ENCODE data around the gene PDE4D. TPM values are rescaled to one million over a fixed set of nuclear protein-coding genes. Genes with fewer than 3 reads are reported as not detected.

PDE4D gene
- total RNA-seq, 1 donor from 2014 or later: 55.9 TPM

DNA sequence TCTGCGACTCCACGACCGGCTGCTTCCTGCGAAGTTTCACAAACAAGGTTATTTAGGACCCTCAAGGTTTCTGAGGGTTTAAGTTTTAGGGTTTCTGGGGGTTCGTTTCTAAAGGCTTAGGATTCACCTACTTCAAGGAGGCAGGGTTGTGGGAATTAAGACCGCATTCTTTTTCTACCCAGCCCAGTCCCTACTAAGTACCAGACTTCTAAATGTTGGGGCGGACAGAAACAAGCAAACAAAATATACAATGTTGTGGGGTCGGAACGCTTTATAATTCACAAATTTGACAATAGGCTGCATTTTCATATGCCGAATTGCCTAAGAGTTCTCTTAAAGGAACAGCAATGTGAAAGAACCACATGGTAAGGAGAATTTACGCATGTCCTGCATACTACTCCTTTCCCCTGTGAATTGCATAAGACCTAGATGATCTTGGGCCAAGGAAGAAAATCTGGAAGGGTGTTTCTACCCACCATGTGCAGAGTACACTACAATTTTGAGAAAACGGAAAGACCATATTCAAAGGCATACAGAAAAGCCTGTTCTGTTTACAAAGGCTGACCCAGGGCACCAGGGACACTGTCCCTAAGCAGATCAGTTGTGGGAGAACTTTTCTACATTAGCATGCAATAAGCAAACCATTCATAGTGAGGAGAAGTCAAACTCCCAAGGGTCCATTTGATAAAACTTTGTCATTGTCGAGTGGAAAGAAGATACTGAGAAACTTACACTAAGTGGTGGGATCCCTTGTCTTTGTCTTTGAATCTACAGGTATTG lies 853.3 kb downstream of the PDE4D start:
- intact Hi-C loops (cut with DNase I): no loop called here
- DNase-seq (ENCODE audit: low spot score) (no peak), ATAC-seq (peak; percentile 74)

DNA sequence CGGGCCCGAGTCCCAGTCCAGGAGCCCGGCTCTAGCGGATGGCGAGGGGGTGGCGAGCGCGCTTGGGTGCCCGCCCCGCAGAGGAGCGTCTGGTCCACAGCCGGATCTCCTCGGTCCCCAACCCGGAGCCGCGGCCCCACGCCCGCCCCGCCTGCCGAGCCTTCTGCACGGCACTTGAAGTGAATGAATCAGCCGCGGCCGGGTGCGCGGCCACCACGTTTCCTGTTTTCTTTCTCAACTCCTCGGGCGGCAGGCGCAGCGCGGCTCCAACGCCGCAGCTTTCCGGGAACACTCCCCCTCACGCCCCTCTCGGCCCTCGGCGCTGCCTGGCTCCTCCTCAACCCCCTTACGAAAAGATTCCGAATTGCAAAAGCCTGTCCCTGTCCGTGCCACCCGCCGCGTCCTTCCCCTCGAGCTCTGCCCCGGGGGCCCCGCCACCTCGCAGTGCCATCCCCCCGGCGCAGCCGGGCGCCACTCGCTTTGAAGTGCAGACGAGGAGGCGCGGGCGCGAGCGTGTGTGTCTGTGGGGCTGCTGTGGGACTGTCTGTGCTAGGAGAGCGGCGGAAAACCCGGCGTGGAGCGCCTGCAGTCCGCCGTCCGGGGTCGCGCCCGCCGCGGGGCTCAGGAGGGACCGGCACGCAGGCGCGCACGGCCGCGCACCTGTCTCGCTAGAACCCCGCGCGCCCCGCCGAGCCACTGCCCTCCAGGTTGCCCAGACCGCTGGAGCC lies 854.1 kb downstream of the PDE4D start:
- ATAC-seq: peak; percentile 57
- peak; percentile 85 for DNase-seq (ENCODE audit: low spot score)
- intact Hi-C loops (cut with DNase I): loop anchor here (5.0 kb wide), 1 partner anchor 93 kb away; no protein-coding TSS in a partner anchor

DNA sequence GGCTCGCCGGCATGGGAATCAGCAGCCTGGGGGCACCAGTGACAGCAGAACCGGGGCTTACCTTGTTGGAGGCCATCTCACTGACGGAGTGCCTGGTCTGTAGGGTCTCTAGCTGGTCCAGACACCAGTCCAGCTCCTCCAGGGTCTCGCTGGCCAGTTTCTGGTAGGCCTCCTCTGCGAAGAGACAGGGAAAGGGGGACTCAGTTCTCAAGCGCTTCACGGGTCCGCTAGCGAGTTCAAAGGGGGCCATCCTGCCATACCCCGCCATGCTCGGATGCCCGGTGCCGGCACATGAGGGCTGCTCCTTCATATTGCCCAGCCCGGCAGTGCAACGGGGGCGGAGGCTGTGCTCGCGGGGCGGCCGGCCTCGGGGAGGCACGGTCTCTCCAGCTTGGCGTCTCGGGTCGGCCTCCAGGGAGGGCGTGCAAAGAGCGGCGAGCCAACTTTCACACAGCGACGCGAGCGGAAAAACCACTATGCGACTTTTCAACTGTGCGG lies 854.7 kb downstream of the PDE4D start:
- no peak for DNase-seq (ENCODE audit: low spot score)
- intact Hi-C loops (cut with DNase I): loop anchor here (5.0 kb wide), 1 partner anchor 93 kb away; no protein-coding TSS in a partner anchor
- ATAC-seq: peak; percentile 56

DNA sequence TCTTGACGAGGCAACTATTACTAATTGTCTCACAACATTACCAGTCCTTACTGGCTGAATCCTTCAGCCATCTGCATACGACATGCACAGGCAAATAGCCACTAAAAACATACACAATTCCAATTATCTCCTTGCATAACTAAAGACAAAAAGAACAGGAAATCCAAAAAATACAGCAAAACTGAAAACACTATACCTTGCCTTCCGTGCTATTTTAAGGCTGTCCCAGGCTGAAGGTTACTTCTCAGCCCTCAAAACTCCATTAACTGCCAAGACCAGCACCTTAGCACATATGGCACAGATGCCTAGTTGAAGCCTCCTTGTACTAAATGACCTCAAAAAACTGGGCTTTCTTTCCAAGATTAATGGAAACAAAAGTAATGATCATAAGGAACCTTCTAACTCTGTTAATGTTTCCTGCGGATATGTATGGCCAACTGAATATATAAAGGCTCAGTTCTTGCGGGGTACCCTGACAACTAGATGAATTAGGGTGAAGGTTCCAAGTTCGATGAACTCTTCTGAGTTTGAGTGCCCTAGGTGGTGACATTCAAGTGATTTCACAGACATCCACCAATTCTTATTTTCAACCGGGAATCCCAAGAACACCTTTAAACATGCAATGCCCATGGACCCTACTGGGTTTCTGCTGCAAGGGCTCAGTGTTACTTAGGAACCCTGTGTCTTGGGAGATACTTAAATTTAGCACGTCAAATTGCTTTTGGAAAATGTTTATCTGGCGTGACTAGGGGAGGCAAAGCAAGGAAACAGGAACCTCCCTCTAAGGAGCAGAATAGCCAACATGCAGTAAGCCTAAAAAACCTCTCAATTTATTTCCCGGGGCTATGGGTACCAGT lies 855.4 kb downstream of the PDE4D start:
- DNase-seq (ENCODE audit: low spot score) (no peak), ATAC-seq (no peak)
- intact Hi-C loops (cut with DNase I): loop anchor here (5.0 kb wide), 1 partner anchor 94 kb away; no protein-coding TSS in a partner anchor

DNA sequence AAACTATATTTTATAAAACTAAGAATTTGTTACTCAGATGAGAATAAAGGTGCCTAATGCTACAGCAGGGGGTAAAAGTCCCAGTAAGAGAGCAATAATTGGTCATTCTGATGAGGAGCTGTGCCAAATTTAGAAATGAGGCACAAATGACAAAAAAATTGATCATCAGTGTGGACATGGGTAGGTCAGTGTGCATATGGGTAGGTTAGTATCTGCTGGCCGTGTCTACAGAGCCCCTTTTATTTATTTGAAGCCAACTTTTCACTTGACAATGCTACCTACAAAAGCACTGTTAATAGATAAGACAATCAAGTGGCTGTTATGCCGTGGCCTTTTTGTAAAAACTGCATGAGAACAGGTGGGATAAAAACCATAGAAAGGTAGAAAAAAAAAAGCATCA lies 856.1 kb downstream of the PDE4D start:
- intact Hi-C loops (cut with DNase I): loop anchor here (5.0 kb wide), 1 partner anchor 95 kb away; no protein-coding TSS in a partner anchor
- DNase-seq (ENCODE audit: low spot score) (no peak), ATAC-seq (no peak)

DNA sequence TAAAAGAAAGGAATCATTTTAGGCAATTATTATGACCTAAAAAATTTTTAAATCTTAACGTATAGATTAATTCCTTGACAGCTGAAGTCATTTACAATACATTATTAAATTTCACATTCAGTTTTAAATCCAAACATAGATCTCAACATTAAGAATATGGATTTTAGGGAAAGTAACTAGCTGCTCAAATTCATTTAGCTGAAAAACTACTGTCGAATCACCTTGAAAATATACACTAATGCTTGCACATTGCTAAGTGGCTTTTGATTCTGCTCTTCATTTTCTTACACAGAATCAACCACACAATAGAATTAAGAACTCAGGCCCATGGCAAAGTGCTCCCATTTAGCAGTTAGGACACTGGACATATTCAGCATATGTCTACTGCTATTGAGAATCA lies 856.5 kb downstream of the PDE4D start:
- ATAC-seq (no peak), DNase-seq (ENCODE audit: low spot score) (no peak)
- intact Hi-C loops (cut with DNase I): loop anchor here (5.0 kb wide), 1 partner anchor 95 kb away; no protein-coding TSS in a partner anchor

DNA sequence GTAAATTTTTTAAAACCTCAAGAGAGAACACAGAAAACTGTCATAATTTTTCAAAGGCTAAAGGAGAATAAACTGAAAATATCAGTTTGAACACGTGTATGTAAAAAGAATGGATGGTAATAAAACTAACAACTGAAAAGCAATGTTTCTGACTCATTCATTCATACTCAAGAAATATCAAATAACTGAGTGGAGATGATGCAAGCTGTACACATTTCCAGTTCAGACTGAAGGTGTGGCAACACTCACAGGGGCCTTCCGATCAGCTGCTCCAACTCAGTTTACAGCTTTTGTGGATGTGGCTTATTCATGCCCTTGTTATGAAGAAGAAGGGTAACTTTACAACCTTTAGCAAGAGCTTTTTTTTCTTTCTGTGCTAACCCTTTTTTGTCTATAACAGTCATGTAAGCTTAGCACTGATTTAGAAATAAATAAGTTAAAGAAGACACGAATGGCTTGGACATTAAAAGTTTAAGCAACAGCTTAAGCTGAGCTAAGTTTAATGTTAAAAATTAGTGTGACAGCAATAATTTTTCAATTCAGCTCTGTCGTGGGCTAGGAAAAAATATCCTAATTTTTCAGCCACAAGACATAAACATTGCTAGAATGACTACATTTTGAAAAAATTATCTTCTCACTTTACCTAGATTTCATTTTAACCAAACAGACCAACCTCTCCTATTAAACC lies 857.1 kb downstream of the PDE4D start:
- DNase-seq (ENCODE audit: low spot score): no peak
- intact Hi-C loops (cut with DNase I): loop anchor here (5.0 kb wide), 1 partner anchor 96 kb away; no protein-coding TSS in a partner anchor
- peak; percentile 70 for ATAC-seq

DNA sequence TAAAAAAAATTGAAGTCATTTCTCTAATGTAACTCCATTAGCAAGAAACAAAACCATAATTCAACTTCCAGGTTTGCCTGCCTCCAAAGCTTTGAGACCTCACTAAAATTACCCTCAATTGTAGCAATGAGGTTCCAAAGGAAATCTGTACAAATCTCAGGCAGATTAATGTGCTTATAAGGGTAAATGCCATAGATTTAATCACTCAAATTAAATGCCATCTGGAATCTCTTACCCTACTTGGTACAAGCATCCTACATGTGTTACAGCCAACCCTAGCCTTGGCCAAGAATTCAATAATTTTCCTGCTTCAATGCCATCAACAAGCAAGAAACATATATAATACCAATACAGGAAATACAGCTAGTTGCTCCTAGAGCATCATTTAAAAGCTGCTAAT lies 857.8 kb downstream of the PDE4D start:
- intact Hi-C loops (cut with DNase I): loop anchor here (5.0 kb wide), 1 partner anchor 97 kb away; no protein-coding TSS in a partner anchor
- no peak for DNase-seq (ENCODE audit: low spot score)

DNA sequence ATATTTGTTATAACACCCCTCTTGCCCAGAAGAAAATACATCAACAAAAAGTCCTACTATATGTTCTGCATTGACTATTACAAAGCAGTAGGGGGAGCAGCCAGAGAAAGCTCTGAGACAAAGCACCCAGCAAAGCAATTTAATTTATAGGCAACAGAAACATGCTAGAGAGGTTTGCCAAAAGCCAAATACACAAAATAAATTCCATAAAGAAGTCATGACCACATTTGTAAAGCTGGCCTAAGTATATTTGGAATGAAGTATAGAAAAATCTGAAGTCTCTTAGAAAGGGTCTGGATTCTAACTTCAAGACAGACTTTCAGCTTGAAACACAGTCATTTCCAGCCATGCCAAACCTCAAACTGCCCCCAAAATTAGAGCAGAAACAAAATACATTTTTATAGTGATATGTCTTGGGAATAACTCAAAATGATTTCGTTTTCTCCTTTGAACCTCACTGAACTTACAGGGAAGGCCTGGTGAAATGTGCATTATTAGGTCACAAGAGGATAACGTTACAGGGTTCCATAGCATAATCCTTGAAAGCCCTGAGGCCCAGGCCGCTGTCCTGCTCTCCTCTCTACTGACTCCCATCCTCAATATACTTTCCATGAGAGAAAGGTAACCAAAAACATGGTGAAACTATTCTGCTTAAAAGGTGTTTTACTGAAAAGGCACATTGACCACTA lies 858.9 kb downstream of the PDE4D start:
- DNase-seq (ENCODE audit: low spot score) (no peak), ATAC-seq (no peak)
- intact Hi-C loops (cut with DNase I): loop anchor here (5.0 kb wide), 1 partner anchor 98 kb away; no protein-coding TSS in a partner anchor

More for the DNA sequence above, 857.8 kb downstream of the PDE4D start:
- ATAC-seq: no peak

DNA sequence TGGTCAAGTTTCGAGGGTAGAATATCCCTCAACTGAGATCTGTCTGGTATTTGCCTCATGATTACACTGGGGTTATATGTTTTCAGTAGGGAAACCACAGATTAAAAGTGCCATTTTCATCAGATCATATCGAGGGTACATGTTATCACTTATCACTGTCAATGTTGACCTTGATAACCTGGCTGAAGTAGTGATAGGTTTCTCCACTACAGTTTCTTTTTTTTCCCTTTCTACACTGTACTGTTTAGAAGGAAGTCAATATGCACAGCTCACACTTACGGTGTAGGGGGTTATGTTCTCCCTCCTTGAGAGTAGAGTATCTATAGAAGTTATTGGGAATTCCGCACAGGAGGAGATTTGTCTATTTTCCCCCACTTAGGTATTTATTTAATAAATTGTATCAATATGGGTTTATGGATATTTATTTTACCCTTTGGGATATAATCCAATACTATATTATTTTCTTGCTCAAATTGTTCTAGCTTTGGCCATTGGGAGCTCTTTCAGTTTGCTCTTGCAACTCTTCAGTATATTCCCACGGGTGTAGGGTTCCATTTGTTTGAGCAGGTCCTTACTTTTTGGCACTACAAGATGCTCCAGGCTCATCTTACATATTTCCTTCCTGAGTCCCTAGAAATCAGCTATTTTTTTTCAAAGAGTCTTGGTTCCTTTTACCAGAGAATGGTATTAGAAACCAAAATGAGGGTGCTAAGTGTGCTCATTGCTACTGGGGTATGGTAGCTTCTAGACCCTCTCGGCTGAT lies 866.2 kb downstream of the PDE4D start:
- ATAC-seq: no peak
- DNase-seq (ENCODE audit: low spot score): no peak
- intact Hi-C loops (cut with DNase I): no loop called here

DNA sequence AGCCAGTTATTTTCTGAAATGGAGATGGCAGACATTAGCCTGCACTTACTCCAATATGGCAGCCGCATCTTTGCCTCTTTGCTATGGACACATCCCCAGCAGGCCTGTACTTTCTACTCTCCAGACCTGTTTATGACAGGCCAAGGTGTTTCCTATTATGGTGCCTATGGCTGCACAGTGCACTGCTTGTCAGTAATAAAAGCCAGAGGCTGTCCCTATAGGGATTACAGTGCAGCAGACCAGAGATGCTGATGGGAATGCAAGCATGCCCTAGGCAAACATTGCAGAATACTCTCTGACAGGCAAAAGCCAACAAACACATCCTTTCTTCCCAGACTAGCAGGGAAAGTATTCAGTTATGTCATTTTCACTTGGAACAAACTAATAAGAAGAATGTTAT lies 867.8 kb downstream of the PDE4D start:
- DNase-seq (ENCODE audit: low spot score) (no peak), ATAC-seq (no peak)
- intact Hi-C loops (cut with DNase I): no loop called here

DNA sequence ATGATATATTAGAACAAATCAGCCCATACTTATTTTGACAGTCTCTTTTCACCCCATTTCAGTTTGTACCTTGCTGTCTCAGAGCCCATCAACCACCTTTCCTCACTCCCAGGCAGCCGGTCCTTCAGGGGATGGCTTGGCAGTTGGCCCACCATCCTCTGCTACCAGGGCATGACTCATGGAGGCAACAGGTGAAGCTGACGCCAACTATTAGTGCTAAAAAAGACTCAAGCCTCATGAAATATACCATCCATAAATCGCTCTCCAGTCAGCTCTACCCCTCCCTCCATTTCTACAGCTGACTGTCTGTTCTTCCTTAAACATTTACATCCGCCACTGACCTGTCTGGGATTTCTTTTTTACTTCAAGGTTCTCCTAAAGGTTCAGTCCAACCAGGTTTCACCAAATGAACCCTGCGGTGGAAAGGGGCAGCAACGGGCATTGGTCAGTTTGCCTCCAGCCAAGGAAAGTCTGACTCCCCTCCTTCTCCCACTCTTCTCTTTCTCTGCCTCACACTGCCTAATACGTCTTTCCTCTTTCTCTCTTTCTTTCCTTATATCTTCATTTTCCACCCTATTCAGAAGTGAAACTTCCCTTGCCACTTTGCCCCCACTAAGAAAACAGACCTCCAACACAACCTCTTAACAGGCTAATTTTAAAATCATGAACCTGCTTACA lies 871.5 kb downstream of the PDE4D start:
- DNase-seq (ENCODE audit: low spot score) (no peak), ATAC-seq (no peak)
- intact Hi-C loops (cut with DNase I): no loop called here

DNA sequence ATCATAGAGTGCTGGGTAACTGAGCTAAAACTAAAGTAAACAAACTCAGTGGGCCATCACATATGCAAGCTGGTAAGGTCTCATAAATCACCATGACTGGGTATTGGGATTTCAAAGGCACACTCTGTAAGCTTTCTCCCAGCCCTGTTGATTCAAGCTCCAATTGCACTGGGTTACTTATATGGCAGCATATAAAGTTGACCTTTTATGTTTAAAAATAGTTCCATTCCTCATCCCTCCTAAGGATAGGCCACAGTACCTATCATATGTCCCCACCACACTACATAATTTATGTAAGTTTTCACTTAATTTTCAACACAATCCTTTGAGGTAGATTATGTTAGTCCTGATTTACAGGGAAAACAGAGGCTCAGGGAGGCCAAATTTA lies 872.2 kb downstream of the PDE4D start:
- DNase-seq (ENCODE audit: low spot score) (no peak), ATAC-seq (no peak)
- intact Hi-C loops (cut with DNase I): no loop called here

DNA sequence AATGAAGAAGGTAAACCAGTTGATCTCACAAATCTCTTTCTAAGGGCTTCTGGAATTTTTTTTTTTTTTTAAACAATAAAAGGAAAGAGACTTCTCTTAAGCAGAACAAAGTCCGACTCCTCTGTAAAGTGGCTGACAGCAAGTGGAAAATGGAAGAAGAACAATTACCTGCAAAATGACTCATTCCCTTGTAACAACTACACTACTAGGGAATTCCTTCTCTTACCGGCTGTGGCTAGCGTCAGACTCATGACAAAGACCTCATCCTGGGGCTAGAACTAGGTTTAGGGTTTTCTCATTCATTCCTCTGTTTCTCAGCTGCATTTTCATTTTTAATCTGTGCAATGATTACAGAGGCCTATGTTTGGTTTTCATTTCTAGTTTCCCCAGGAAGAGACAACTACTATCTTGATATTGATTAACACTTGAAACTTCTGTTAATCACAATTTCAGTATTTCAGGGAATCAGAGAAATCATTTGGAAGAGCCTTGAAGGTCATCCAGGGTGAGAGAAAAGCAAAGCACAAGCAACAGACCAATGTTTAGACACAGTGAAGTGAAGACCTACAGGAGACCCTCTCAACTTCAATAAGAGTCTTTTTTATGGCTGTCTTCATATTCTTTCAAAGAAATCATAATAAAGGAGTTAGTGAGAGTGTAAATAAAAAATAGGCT lies 872.8 kb downstream of the PDE4D start:
- intact Hi-C loops (cut with DNase I): no loop called here
- ATAC-seq (no peak), DNase-seq (ENCODE audit: low spot score) (no peak)

DNA sequence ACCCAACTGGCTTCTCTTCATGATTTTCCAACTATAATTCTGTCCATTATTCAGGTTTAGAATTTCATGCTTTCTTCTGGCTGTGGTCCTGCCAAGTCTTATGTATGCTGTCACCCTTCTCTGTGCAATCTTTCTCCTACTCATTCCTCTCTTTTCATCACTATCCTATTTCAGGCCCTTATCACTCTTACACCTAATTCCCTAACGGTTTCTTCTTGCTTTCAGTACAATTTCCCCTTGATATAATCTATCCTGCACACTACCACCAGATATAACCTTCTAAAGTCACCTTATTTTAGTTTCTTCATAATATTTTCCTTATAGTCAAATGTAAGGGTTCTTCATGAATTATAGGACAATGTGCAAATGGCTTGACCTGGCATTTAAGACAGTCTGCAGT lies 874.4 kb downstream of the PDE4D start:
- DNase-seq (ENCODE audit: low spot score): no peak
- no peak for ATAC-seq
- intact Hi-C loops (cut with DNase I): no loop called here

DNA sequence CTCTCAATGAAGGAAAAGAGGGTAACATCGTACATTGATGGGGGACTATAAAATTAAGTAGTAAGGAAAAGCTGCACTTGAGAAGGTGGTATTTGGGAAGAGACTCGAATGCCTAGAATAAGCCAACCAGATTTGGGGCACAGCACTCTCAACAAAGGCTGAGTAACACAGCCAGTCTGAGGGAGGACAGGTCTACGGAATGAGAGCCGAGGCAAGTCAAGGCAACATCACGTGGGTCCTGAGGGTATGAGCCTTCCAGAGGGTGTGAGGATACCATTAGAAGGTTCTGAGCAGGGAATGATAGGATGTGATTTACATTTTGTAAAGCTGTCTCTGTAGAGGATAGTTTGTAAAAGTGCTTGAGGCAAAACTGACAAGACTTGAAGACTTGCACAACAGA lies 876.6 kb downstream of the PDE4D start:
- no peak for ATAC-seq
- intact Hi-C loops (cut with DNase I): no loop called here
- DNase-seq (ENCODE audit: low spot score): no peak

Data from sciatic nerve (tissue), 2 donors.